ENCODE results near the gene SLC16A6. TPM values are rescaled to one million over a fixed set of nuclear protein-coding genes. Genes with fewer than 3 reads are reported as not detected.
"Not testable (repeated sequence)": the region's sequence is repeated elsewhere in the genome, so short reads cannot be mapped to it uniquely, and the experiment has no call there.

SLC16A6 gene
- polyA plus RNA-seq, 3 donors, result 12.3 to 24.7 (median 14.0) TPM

DNA sequence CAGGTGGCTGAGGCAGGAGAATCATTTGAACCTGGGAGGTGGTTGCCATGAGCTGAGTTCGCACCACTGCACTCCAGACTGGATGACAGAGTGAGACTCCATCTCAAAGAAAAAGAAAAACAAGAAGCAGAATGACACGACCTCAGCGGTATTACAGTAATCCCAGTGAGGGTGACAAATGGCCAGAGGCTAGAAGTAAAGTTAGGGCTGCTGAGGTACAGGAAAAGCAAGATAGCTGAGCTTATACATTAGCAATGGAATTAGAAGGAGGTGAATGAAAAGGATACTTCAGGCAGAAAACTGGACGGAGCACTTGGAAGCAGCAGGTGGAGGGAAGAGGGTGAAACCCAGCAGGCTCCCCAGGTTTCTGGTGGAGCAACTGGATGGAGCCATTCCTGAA is 69.1 kb downstream of the SLC16A6 start:
- Histone ChIP-seq H3K9me3 (replicated peaks in 1 of 2; ENCODE audit: control insufficient read depth in 1 of 2, insufficient read depth in 1 of 2, low read length in 2 of 2) (no peaks in the 10 kb centered on the region), H3K36me3 (replicated peaks in 1 of 2; ENCODE audit: control insufficient read depth in 1 of 2, insufficient read depth in 2 of 2, low read length in 2 of 2) (no peaks in the 10 kb centered on the region), H3K4me2 (replicated peaks; ENCODE audit: extremely low read depth, low read length, poor library complexity, severe bottlenecking) (no peak overlapping the region), H2AFZ (ENCODE audit: insufficient read depth, low read depth, low read length, poor library complexity, severe bottlenecking) (no peak overlapping the region), H3K9ac (ENCODE audit: insufficient read depth, low read length, poor library complexity, severe bottlenecking) (no peak overlapping the region), H4K20me1 (ENCODE audit: insufficient read depth, low read length) (no peaks in the 10 kb centered on the region), H3K79me2 (ENCODE audit: insufficient read depth, low read length) (no peaks in the 10 kb centered on the region), H3K4me1 (ENCODE audit: control insufficient read depth in 1 of 2, insufficient read depth in 2 of 2, low read length in 2 of 2) (peaks cover 0 to 8% of the 10 kb centered on the region in 2 donors), H3K27me3 (ENCODE audit: control insufficient read depth in 2 of 2, insufficient read depth in 2 of 2, low read length in 2 of 2) (no peaks in the 10 kb centered on the region), H3K4me3 (replicated peaks in 1 of 3; ENCODE audit: low read depth in 2 of 3, low read length in 3 of 3) (no peak overlapping the region), H3K27ac (ENCODE audit: low read depth in 1 of 2, low read length in 2 of 2) (no peak overlapping the region)
- H3K36me3 Mint-ChIP-seq, result peaks cover 4 to 8% of the 10 kb centered on the region in 2 donors
- no peak overlapping the region for H3K4me3 Mint-ChIP-seq
- TF ChIP-seq, protein P1, sequence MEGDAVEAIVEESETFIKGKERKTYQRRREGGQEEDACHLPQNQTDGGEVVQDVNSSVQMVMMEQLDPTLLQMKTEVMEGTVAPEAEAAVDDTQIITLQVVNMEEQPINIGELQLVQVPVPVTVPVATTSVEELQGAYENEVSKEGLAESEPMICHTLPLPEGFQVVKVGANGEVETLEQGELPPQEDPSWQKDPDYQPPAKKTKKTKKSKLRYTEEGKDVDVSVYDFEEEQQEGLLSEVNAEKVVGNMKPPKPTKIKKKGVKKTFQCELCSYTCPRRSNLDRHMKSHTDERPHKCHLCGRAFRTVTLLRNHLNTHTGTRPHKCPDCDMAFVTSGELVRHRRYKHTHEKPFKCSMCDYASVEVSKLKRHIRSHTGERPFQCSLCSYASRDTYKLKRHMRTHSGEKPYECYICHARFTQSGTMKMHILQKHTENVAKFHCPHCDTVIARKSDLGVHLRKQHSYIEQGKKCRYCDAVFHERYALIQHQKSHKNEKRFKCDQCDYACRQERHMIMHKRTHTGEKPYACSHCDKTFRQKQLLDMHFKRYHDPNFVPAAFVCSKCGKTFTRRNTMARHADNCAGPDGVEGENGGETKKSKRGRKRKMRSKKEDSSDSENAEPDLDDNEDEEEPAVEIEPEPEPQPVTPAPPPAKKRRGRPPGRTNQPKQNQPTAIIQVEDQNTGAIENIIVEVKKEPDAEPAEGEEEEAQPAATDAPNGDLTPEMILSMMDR (IDR thresholded peaks at IDR 0.05), result no peak
- intact Hi-C loops (cut with micrococcal nuclease), result no loop called here
- peaks cover 8% of the 10 kb centered on the region for H3K4me1 Mint-ChIP-seq
- H3K27ac Mint-ChIP-seq, result peak overlapping the region in 1 of 7 donors; percentile 5
- no peak for DNase-seq
- peaks cover 0 to 2% (median 0%) of the 10 kb centered on the region in 7 donors for H3K9me3 Mint-ChIP-seq
- peaks cover 1 to 2% (median 2%) of the 10 kb centered on the region in 3 donors for H3K27me3 Mint-ChIP-seq (ENCODE audit: low read depth in 3 of 3)
- WGBS (ENCODE audit: insufficient coverage), result 94% methylated on average over 4 of the region's 4 CpGs

DNA sequence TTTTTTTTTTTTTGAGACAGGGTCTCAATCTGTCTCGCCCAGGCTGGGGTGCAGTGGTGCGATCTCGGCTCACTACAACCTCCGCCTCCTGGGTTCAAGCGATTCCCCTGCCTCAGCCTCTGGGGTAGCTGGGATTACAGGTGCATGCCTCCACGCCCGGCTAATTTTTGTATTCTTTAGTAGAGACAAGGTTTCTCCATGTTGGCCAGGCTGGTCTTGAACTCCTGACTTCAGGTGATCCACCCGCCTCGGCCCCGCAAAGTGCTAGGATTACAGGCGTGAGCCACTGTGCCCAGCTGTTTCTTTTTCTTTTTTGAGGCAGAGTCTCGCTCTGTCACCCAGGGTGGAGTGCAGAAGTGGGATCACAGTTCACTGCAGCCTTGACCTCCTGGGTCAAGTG is 70.1 kb downstream of the SLC16A6 start:
- H3K36me3 Mint-ChIP-seq; H2AFZ ChIP-seq (ENCODE audit: insufficient read depth, low read depth, low read length, poor library complexity, severe bottlenecking); H3K4me1 Mint-ChIP-seq; H3K4me1 ChIP-seq (ENCODE audit: control insufficient read depth in 1 of 2, insufficient read depth in 2 of 2, low read length in 2 of 2); H3K27me3 ChIP-seq (ENCODE audit: control insufficient read depth in 2 of 2, insufficient read depth in 2 of 2, low read length in 2 of 2); DNase-seq; H3K27me3 Mint-ChIP-seq (ENCODE audit: low read depth in 3 of 3); H3K27ac ChIP-seq (ENCODE audit: low read depth in 1 of 2, low read length in 2 of 2); H3K4me3 ChIP-seq (replicated peaks in 1 of 3; ENCODE audit: low read depth in 2 of 3, low read length in 3 of 3); H3K27ac Mint-ChIP-seq; intact Hi-C loops (cut with micrococcal nuclease); H3K36me3 ChIP-seq (replicated peaks in 1 of 2; ENCODE audit: control insufficient read depth in 1 of 2, insufficient read depth in 2 of 2, low read length in 2 of 2); H3K79me2 ChIP-seq (ENCODE audit: insufficient read depth, low read length); H3K4me3 Mint-ChIP-seq; H3K9me3 ChIP-seq (replicated peaks in 1 of 2; ENCODE audit: control insufficient read depth in 1 of 2, insufficient read depth in 1 of 2, low read length in 2 of 2); H3K4me2 ChIP-seq (replicated peaks; ENCODE audit: extremely low read depth, low read length, poor library complexity, severe bottlenecking); H3K9ac ChIP-seq (ENCODE audit: insufficient read depth, low read length, poor library complexity, severe bottlenecking); H4K20me1 ChIP-seq (ENCODE audit: insufficient read depth, low read length); H3K9me3 Mint-ChIP-seq: not testable (repeated sequence)
- WGBS (ENCODE audit: insufficient coverage), result 100% methylated on average over 5 of the region's 12 CpGs

DNA sequence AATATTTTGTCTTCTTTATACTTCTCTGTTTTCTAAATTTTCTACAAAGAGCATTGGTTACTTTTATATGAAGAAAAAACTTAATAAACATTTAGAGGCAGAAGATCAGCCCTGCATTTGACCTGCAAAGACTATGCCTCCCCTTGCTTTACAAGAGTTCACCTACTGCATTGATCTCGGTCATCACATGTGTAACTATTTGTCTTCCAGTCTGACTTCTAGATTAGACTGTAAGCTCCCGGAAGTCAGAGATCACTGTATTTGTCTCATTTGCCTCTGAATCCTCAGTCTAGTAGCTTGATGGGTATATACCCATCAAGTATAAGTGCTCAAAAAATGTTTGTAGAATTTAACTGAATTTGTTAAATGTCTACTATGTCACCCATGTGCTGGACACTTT is 70.7 kb downstream of the SLC16A6 start:
- H3K27ac ChIP-seq (ENCODE audit: low read depth in 1 of 2, low read length in 2 of 2); H3K4me1 ChIP-seq (ENCODE audit: control insufficient read depth in 1 of 2, insufficient read depth in 2 of 2, low read length in 2 of 2); H3K9ac ChIP-seq (ENCODE audit: insufficient read depth, low read length, poor library complexity, severe bottlenecking); DNase-seq; H2AFZ ChIP-seq (ENCODE audit: insufficient read depth, low read depth, low read length, poor library complexity, severe bottlenecking); H3K79me2 ChIP-seq (ENCODE audit: insufficient read depth, low read length); H3K9me3 Mint-ChIP-seq; intact Hi-C loops (cut with micrococcal nuclease); H3K27ac Mint-ChIP-seq; H3K27me3 ChIP-seq (ENCODE audit: control insufficient read depth in 2 of 2, insufficient read depth in 2 of 2, low read length in 2 of 2); H3K36me3 Mint-ChIP-seq; H3K9me3 ChIP-seq (replicated peaks in 1 of 2; ENCODE audit: control insufficient read depth in 1 of 2, insufficient read depth in 1 of 2, low read length in 2 of 2); H3K36me3 ChIP-seq (replicated peaks in 1 of 2; ENCODE audit: control insufficient read depth in 1 of 2, insufficient read depth in 2 of 2, low read length in 2 of 2); H3K4me3 ChIP-seq (replicated peaks in 1 of 3; ENCODE audit: low read depth in 2 of 3, low read length in 3 of 3); H3K4me3 Mint-ChIP-seq; H3K4me1 Mint-ChIP-seq; H3K4me2 ChIP-seq (replicated peaks; ENCODE audit: extremely low read depth, low read length, poor library complexity, severe bottlenecking); H3K27me3 Mint-ChIP-seq (ENCODE audit: low read depth in 3 of 3); H4K20me1 ChIP-seq (ENCODE audit: insufficient read depth, low read length): not testable (repeated sequence)
- WGBS (ENCODE audit: insufficient coverage), result no CpG with 5 or more reads among the region's 2 CpGs

DNA sequence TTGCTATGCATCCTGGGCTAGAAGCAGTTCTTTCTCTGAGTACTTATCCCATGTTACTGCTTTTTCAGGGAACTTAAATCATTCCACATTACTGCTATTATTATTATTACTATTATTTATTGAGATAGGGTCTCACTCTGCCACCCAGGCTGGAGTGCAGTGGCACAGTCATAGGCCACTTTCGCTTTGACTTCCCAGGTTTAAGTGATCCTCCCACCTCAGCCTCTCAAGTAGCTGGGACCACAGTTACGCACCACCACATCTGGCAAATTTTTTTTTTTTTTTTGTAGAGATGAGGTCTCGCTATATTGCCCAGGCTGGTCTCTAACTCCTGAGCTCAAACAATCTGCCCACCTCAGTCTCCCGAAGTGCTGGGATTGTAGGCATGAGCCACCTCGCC is 71.5 kb downstream of the SLC16A6 start:
- H3K4me1 ChIP-seq (ENCODE audit: control insufficient read depth in 1 of 2, insufficient read depth in 2 of 2, low read length in 2 of 2); H4K20me1 ChIP-seq (ENCODE audit: insufficient read depth, low read length); H3K9ac ChIP-seq (ENCODE audit: insufficient read depth, low read length, poor library complexity, severe bottlenecking); H3K36me3 ChIP-seq (replicated peaks in 1 of 2; ENCODE audit: control insufficient read depth in 1 of 2, insufficient read depth in 2 of 2, low read length in 2 of 2); H3K9me3 Mint-ChIP-seq; H3K4me3 ChIP-seq (replicated peaks in 1 of 3; ENCODE audit: low read depth in 2 of 3, low read length in 3 of 3); H3K9me3 ChIP-seq (replicated peaks in 1 of 2; ENCODE audit: control insufficient read depth in 1 of 2, insufficient read depth in 1 of 2, low read length in 2 of 2); H3K79me2 ChIP-seq (ENCODE audit: insufficient read depth, low read length); H3K36me3 Mint-ChIP-seq; H3K27me3 Mint-ChIP-seq (ENCODE audit: low read depth in 3 of 3); H3K4me2 ChIP-seq (replicated peaks; ENCODE audit: extremely low read depth, low read length, poor library complexity, severe bottlenecking); H3K27ac ChIP-seq (ENCODE audit: low read depth in 1 of 2, low read length in 2 of 2); H3K4me3 Mint-ChIP-seq; H3K27ac Mint-ChIP-seq; intact Hi-C loops (cut with micrococcal nuclease); H3K27me3 ChIP-seq (ENCODE audit: control insufficient read depth in 2 of 2, insufficient read depth in 2 of 2, low read length in 2 of 2); DNase-seq; H3K4me1 Mint-ChIP-seq; H2AFZ ChIP-seq (ENCODE audit: insufficient read depth, low read depth, low read length, poor library complexity, severe bottlenecking): not testable (repeated sequence)
- no CpG with 5 or more reads among the region's 5 CpGs for WGBS (ENCODE audit: insufficient coverage)
